Gastrocnemius medialis (tissue), 4 donors: ENCODE data around the gene PDAP1. TPM values are rescaled to one million over a fixed set of nuclear protein-coding genes. Genes with fewer than 3 reads are reported as not detected.

Experiments
- ATAC-seq, 2 donors: fragments of 150-250 bp; one replicate each; pipeline ENCODE4 v1.9.1; 2016
- DNase-seq, 2 donors: peaks; one replicate each; pipeline ENCODE4 v3.0.0-alpha.2; 2019
- H3K27ac ChIP-seq, 4 donors: fragments of 200-600 bp; sonication (generic); 1 replicate in 1 of 4; 2 replicates in 3 of 4; pipeline ENCODE4 v1.5.1; 2016 to 2018; ENCODE audit warnings: mild to moderate bottlenecking in 2 of 4, moderate library complexity in 1 of 4
- H3K27me3 ChIP-seq, 3 donors: fragments of 200-600 bp; sonication (generic) in 2 of 3; 1 replicate in 1 of 3; 2 replicates in 2 of 3; pipeline versions ENCODE4 v1.5.1 to v1.6.0; 2016 to 2019; ENCODE audit warnings: mild to moderate bottlenecking in 1 of 3, moderate library complexity in 1 of 3
- H3K36me3 ChIP-seq, 2 donors: fragments of 200-600 bp; sonication (generic) in 1 of 2; one replicate each; pipeline ENCODE4 v1.5.1; 2017 to 2018
- H3K4me1 ChIP-seq, 2 donors: fragments of 200-600 bp; sonication (generic) in 1 of 2; one replicate each; pipeline ENCODE4 v1.5.1; 2016 to 2017; ENCODE audit warnings: mild to moderate bottlenecking in 2 of 2
- H3K4me3 ChIP-seq, 4 donors: fragments of 200-600 bp; sonication (generic) in 3 of 4; 1 replicate in 1 of 4; 2 replicates in 3 of 4; pipeline ENCODE4 v1.5.1; 2016 to 2019; ENCODE audit warnings: mild to moderate bottlenecking in 2 of 4
- H3K9me3 ChIP-seq, 3 donors: fragments of 200-600 bp; sonication (generic) in 2 of 3; 1 replicate in 1 of 3; 2 replicates in 2 of 3; pipeline ENCODE4 v1.5.1; 2016 to 2019
- POLR2A ChIP-seq, 2 donors: fragments of 450-650 bp; IDR thresholded peaks; one replicate each; pipeline ENCODE4 v1.6.1; 2017; ENCODE audit warnings: antibody characterized with exemption in 2 of 2, mild to moderate bottlenecking in 2 of 2, moderate library complexity in 2 of 2
- in situ Hi-C, 4 donors: fragments of 200-750 bp; cut with MboI; loops; one replicate each; pipeline versions ENCODE4 v1.15.0 to v1.8.0; 2017; ENCODE audit warnings: low sequenced_read_pairs in 4 of 4
- intact Hi-C: fragments of 100-400 bp; cut with DNase I; formaldehyde crosslinking; loops from one replicate; pipeline ENCODE4 v1.15.1; 2023; ENCODE audit warnings: low total_unique reads
- total RNA-seq, 4 donors: library from RNA; depleted of rRNA; stranded (reverse); fragments of >200 nt; gene quantifications; one replicate each; pipeline versions ENCODE4 v1.1.0 to v1.2.3, GENCODE V29; 2016
- TF ChIP-seq, protein P1 (sequence below), 5 experiments: fragments of 450-650 bp in 3 of 5; fragments of 200-600 bp in 2 of 5; sonication (generic) in 2 of 5; IDR thresholded peaks in 4 of 5; conservative IDR thresholded peaks in 1 of 5; 1 replicate in 4 of 5; 2 replicates in 1 of 5; pipeline ENCODE4 v1.5.1; 2016 to 2019; ENCODE audit warnings: antibody characterized with exemption in 5 of 5, mild to moderate bottlenecking in 3 of 5, moderate library complexity in 3 of 5

Gene PDAP1
- total RNA-seq, 4 donors from 2014 or later: 81.7 to 258 (median 198) TPM

DNA sequence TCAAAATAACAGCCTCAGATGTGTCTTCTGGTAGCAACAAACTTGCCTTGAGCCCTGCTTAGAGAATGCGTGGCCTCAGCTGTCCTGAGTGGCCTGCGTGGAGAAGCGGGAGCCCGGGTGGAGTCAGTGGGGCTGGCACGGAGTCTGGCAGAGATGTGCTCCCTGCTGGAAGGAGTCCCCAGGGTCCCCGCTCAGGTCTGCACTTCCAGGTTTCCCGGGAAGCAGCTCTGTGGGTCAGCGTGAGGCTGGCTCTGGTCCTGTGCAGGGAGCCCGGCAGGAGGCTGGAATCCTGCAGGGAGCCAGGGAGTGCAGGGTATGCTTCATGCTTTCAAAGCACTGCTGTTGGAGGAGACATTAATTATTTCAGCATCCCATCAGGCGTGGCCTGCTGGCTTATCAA, 40.5 kb upstream of the PDAP1 start:
- no peak overlapping the region for H3K4me3 ChIP-seq
- H3K27ac ChIP-seq: no peak overlapping the region
- H3K27me3 ChIP-seq: no peaks in the 10 kb centered on the region
- H3K36me3 ChIP-seq: peaks cover 14 to 78% of the 10 kb centered on the region in 2 donors
- in situ Hi-C loops (no loop called here), intact Hi-C loops (no loop called here)
- ATAC-seq (no peak), DNase-seq (no peak)
- no peak for TF ChIP-seq POLR2A (IDR thresholded peaks at IDR 0.05)
- TF ChIP-seq, protein P1, sequence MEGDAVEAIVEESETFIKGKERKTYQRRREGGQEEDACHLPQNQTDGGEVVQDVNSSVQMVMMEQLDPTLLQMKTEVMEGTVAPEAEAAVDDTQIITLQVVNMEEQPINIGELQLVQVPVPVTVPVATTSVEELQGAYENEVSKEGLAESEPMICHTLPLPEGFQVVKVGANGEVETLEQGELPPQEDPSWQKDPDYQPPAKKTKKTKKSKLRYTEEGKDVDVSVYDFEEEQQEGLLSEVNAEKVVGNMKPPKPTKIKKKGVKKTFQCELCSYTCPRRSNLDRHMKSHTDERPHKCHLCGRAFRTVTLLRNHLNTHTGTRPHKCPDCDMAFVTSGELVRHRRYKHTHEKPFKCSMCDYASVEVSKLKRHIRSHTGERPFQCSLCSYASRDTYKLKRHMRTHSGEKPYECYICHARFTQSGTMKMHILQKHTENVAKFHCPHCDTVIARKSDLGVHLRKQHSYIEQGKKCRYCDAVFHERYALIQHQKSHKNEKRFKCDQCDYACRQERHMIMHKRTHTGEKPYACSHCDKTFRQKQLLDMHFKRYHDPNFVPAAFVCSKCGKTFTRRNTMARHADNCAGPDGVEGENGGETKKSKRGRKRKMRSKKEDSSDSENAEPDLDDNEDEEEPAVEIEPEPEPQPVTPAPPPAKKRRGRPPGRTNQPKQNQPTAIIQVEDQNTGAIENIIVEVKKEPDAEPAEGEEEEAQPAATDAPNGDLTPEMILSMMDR (IDR thresholded peaks at IDR 0.05 in 4 of 5, conservative IDR thresholded peaks at IDR 0.05 in 1 of 5): no peak
- H3K9me3 ChIP-seq: no peaks in the 10 kb centered on the region
- no peaks in the 10 kb centered on the region for H3K4me1 ChIP-seq

DNA sequence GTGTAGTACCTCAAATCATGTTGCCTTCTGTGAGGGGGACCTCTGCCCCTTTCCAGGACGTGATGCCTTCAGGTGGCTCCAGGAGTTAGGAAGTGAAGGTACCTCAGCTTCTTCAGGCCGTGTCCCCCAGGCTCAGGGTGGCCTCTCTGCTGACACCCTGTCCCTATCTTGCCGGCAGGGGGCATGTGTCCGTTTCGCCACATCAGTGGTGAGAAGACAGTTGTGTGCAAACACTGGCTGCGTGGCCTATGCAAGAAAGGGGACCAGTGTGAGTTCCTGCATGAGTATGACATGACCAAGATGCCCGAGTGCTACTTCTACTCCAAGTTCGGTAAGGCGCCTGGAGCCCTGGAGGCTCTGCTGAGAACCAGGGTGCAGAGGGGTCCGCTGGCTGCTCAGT, 39.5 kb upstream of the PDAP1 start:
- Histone ChIP-seq H3K27ac (no peak overlapping the region), H3K27me3 (no peaks in the 10 kb centered on the region), H3K9me3 (no peaks in the 10 kb centered on the region), H3K4me3 (no peak overlapping the region), H3K36me3 (peaks cover 12 to 79% of the 10 kb centered on the region in 2 donors), H3K4me1 (no peaks in the 10 kb centered on the region)
- ATAC-seq (no peak), DNase-seq (no peak)
- in situ Hi-C loops (no loop called here), intact Hi-C loops (no loop called here)
- TF ChIP-seq, protein P1 (IDR thresholded peaks at IDR 0.05 in 4 of 5, conservative IDR thresholded peaks at IDR 0.05 in 1 of 5): no peak
- TF ChIP-seq POLR2A (IDR thresholded peaks at IDR 0.05): no peak

DNA sequence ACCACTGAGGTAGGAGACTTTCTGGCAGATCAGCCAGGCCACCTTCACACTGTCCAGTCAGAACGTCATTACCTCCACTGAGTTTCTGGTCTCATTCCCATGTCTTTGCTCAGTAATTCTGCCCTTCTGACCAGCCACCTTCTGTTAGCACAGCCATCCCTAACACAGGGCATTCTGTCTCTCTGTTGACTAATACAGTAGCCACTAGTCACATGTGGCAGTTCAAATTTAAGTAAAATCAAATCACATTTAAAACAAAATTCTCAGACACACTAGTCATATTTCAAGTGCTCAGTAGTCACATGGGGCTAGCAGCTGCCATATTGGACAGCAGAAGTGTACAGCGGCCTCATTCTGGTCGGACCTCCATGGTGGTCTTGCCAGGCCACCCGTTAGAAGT, 37.7 kb upstream of the PDAP1 start:
- Histone ChIP-seq H3K27me3 (no peaks in the 10 kb centered on the region), H3K4me3 (no peak overlapping the region), H3K9me3 (no peaks in the 10 kb centered on the region), H3K36me3 (peaks cover 12 to 72% of the 10 kb centered on the region in 2 donors), H3K4me1 (peaks cover 8 to 15% of the 10 kb centered on the region in 2 donors), H3K27ac (no peak overlapping the region)
- intact Hi-C loops (no loop called here), in situ Hi-C loops (no loop called here)
- DNase-seq (no peak), ATAC-seq (no peak)
- no peak for TF ChIP-seq POLR2A (IDR thresholded peaks at IDR 0.05)
- TF ChIP-seq, protein P1 (IDR thresholded peaks at IDR 0.05 in 4 of 5, conservative IDR thresholded peaks at IDR 0.05 in 1 of 5): no peak

DNA sequence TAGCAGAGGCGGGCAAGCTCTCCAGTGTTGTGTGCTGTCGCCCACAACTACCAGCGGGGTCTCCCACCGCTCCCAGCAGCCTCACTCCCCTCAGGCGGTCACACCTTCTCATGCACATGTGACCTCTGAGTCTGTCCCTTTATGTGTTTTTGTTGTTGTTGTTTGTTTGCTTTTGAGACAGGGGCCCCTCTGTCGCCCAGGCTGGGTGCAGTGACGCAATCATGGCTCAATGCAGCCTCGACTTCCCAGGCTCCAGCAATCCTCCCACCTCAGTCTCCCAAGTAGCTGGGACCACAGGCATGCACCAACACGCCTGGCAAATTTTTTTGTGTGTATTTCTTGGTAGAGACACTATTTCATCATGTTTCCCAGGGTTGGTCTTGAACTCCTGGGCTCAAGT, 31.8 kb upstream of the PDAP1 start:
- no peaks in the 10 kb centered on the region for H3K27me3 ChIP-seq
- peak overlapping the region; percentile 83 to 99 (median 96) for H3K4me3 ChIP-seq
- H3K4me1 ChIP-seq: peaks cover 28 to 37% of the 10 kb centered on the region in 2 donors
- ATAC-seq (no peak), DNase-seq (no peak)
- in situ Hi-C loops: no loop called here
- H3K27ac ChIP-seq: peak overlapping the region in 2 of 4 donors; percentile 92 to 98
- peaks cover 5 to 21% of the 10 kb centered on the region in 2 donors for H3K36me3 ChIP-seq
- TF ChIP-seq, protein P1 (IDR thresholded peaks at IDR 0.05 in 4 of 5, conservative IDR thresholded peaks at IDR 0.05 in 1 of 5): no peak
- no peak for TF ChIP-seq POLR2A (IDR thresholded peaks at IDR 0.05)
- intact Hi-C loops: no loop called here
- no peaks in the 10 kb centered on the region for H3K9me3 ChIP-seq
